ENCODE results near the gene APOLD1.
"Not testable (repeated sequence)": the region's sequence is repeated elsewhere in the genome, so short reads cannot be mapped to it uniquely, and the experiment has no call there.

DNA sequence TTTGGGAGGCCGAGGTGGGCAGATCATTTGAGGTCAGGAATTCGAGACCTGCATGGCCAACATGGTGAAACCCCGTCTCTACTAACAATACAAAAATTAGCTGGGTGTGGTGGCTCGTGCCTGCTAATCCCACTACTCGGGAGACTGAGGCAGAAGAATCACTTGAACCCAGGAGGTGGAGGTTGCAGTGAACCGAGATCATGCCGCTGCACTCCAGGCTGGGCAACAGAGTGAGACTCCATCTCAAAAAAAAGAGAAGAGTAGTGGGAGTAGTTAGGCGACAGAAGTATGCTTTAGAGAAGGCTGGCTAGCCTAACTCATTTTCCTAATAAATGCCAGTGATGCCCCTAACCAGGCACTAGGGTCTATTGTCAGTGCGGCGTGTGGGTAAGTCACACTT, 54.0 kb downstream of the APOLD1 start:
- not testable (repeated sequence) for TF ChIP-seq POLR2A, POLR2AphosphoS5 (IDR thresholded peaks at IDR 0.05)
- TF ChIP-seq, protein P1, sequence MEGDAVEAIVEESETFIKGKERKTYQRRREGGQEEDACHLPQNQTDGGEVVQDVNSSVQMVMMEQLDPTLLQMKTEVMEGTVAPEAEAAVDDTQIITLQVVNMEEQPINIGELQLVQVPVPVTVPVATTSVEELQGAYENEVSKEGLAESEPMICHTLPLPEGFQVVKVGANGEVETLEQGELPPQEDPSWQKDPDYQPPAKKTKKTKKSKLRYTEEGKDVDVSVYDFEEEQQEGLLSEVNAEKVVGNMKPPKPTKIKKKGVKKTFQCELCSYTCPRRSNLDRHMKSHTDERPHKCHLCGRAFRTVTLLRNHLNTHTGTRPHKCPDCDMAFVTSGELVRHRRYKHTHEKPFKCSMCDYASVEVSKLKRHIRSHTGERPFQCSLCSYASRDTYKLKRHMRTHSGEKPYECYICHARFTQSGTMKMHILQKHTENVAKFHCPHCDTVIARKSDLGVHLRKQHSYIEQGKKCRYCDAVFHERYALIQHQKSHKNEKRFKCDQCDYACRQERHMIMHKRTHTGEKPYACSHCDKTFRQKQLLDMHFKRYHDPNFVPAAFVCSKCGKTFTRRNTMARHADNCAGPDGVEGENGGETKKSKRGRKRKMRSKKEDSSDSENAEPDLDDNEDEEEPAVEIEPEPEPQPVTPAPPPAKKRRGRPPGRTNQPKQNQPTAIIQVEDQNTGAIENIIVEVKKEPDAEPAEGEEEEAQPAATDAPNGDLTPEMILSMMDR (IDR thresholded peaks at IDR 0.05), result not testable (repeated sequence)
